Activated CD8-positive, alpha-beta T cell treated with anti-CD3 and anti-CD28 coated beads for 36 hours (primary cell): Measurements from ENCODE around the gene PTPRD. TPM values are rescaled to one million over a fixed set of nuclear protein-coding genes. Genes with fewer than 3 reads are reported as not detected.

Experiments used
- ATAC-seq: fragments of 200-7000 bp; cut with Tn5 transposase; one replicate; pipeline ENCODE4 v1.10.0; 2021; ENCODE audit warnings: mild to moderate bottlenecking, moderate library complexity
- CTCF ChIA-PET: fragments of 350-600 bp; sonication (Branson Sonifier 250); formaldehyde crosslinking; loops from one replicate; lab custom pipeline; 2021; ENCODE audit warnings: antibody characterized with exemption; lab: Charles Lee
- POLR2A ChIA-PET: fragments of 350-600 bp; sonication (Branson Sonifier 250); formaldehyde crosslinking; loops from one replicate; lab custom pipeline; 2021; ENCODE audit warnings: antibody characterized with exemption; lab: Charles Lee
- DNase-seq: peaks from one replicate; pipeline ENCODE4 v3.0.0-alpha.2; 2020
- H3K27ac Mint-ChIP-seq: one replicate; pipeline ENCODE4 v1.8.0; 2021; ENCODE audit warnings: mild to moderate bottlenecking, mixed read lengths
- H3K27me3 Mint-ChIP-seq: one replicate; pipeline ENCODE4 v1.8.0; 2021; ENCODE audit warnings: mixed read lengths
- H3K36me3 Mint-ChIP-seq: one replicate; pipeline ENCODE4 v1.8.0; 2021; ENCODE audit warnings: low read depth, mixed read lengths
- H3K4me1 Mint-ChIP-seq: one replicate; pipeline ENCODE4 v1.8.0; 2021; ENCODE audit warnings: low read depth, mixed read lengths
- H3K4me3 Mint-ChIP-seq: one replicate; pipeline ENCODE4 v1.8.0; 2021; ENCODE audit warnings: mild to moderate bottlenecking, moderate library complexity, mixed read lengths
- H3K9me3 Mint-ChIP-seq: one replicate; pipeline ENCODE4 v1.8.0; 2021; ENCODE audit warnings: mixed read lengths
- CTCF ChIP-seq: fragments of 200-600 bp; IDR thresholded peaks from one replicate; pipeline ENCODE4 v1.8.0; 2022; ENCODE audit warnings: antibody characterized with exemption, mild to moderate bottlenecking
- intact Hi-C: fragments of 100-400 bp; cut with micrococcal nuclease; formaldehyde crosslinking; loops from one replicate; pipeline ENCODE4 v1.10.0; 2022
- total RNA-seq, 2 experiments: library from RNA; stranded (reverse); gene quantifications; one replicate each; pipeline ENCODE4 v1.2.3, GENCODE V29; 2021

The PTPRD gene
- total RNA-seq, 2 experiments from 2014 or later: not detected

GRCh38 chr9:8781458-8781857, 1831.3 kb downstream of the PTPRD start:
- no peaks in the 10 kb centered on the region for H3K27me3 Mint-ChIP-seq
- ATAC-seq (no peak), DNase-seq (no peak)
- TF ChIP-seq CTCF: no peak
- intact Hi-C loops: no loop called here
- CTCF ChIA-PET: interaction anchor here (1.7 to 1.8 kb wide), 2 partner anchors 8 to 11 kb away, joined by 3 to 6 read pairs; no protein-coding TSS in a partner anchor
- no peaks in the 10 kb centered on the region for H3K36me3 Mint-ChIP-seq
- POLR2A ChIA-PET: interaction anchor here (1.3 kb wide), 1 partner anchor 32 kb away, joined by 4 read pairs; no protein-coding TSS in a partner anchor
- no peak overlapping the region for H3K4me3 Mint-ChIP-seq
- H3K9me3 Mint-ChIP-seq: no peaks in the 10 kb centered on the region
- H3K4me1 Mint-ChIP-seq: no peaks in the 10 kb centered on the region
- H3K27ac Mint-ChIP-seq: no peak overlapping the region

- CTCF ChIA-PET: interaction anchor here (0.6 to 1.7 kb wide), 2 partner anchors 10 to 15 kb away, joined by 3 read pairs; no protein-coding TSS in a partner anchor
Observed at GRCh38 chr9:8780386-8780785, 1832.4 kb downstream of the PTPRD start.

GRCh38 chr9:8779478-8779877, 1833.3 kb downstream of the PTPRD start:
- no peaks in the 10 kb centered on the region for H3K9me3 Mint-ChIP-seq
- ATAC-seq: no peak
- no peak overlapping the region for H3K4me3 Mint-ChIP-seq
- ChIA-PET POLR2A (no interaction called here), CTCF (no interaction called here)
- H3K4me1 Mint-ChIP-seq: no peaks in the 10 kb centered on the region
- H3K36me3 Mint-ChIP-seq: no peaks in the 10 kb centered on the region
- no peak for DNase-seq
- no peak for TF ChIP-seq CTCF
- intact Hi-C loops: no loop called here
- H3K27ac Mint-ChIP-seq: no peak overlapping the region
- H3K27me3 Mint-ChIP-seq: no peaks in the 10 kb centered on the region

More at GRCh38 chr9:8780386-8780785, 1832.4 kb downstream of the PTPRD start:
- no peak overlapping the region for H3K4me3 Mint-ChIP-seq
- TF ChIP-seq CTCF: no peak
- H3K27me3 Mint-ChIP-seq: no peaks in the 10 kb centered on the region
- intact Hi-C loops: no loop called here
- POLR2A ChIA-PET: no interaction called here
- no peak overlapping the region for H3K27ac Mint-ChIP-seq
- H3K36me3 Mint-ChIP-seq: no peaks in the 10 kb centered on the region
- DNase-seq (no peak), ATAC-seq (no peak)
- H3K4me1 Mint-ChIP-seq: no peaks in the 10 kb centered on the region
- no peaks in the 10 kb centered on the region for H3K9me3 Mint-ChIP-seq

GRCh38 chr9:8778356-8778755, 1834.4 kb downstream of the PTPRD start:
- H3K9me3 Mint-ChIP-seq: no peaks in the 10 kb centered on the region
- POLR2A ChIA-PET: no interaction called here

GRCh38 chr9:8772302-8772701, 1840.5 kb downstream of the PTPRD start:
- no peak overlapping the region for H3K27ac Mint-ChIP-seq
- H3K9me3 Mint-ChIP-seq: no peaks in the 10 kb centered on the region
- POLR2A ChIA-PET: no interaction called here
- intact Hi-C loops: no loop called here
- no peaks in the 10 kb centered on the region for H3K4me1 Mint-ChIP-seq
- H3K36me3 Mint-ChIP-seq: no peaks in the 10 kb centered on the region
- TF ChIP-seq CTCF: no peak
- CTCF ChIA-PET: interaction anchor here (1.5 kb wide), 1 partner anchor 9 kb away, joined by 6 read pairs; no protein-coding TSS in a partner anchor
- no peaks in the 10 kb centered on the region for H3K27me3 Mint-ChIP-seq
- no peak for ATAC-seq
- no peak for DNase-seq
- no peak overlapping the region for H3K4me3 Mint-ChIP-seq

More at GRCh38 chr9:8778356-8778755, 1834.4 kb downstream of the PTPRD start:
- CTCF ChIA-PET: no interaction called here
- Mint-ChIP-seq H3K4me3 (no peak overlapping the region), H3K27ac (no peak overlapping the region), H3K4me1 (no peaks in the 10 kb centered on the region), H3K27me3 (no peaks in the 10 kb centered on the region), H3K36me3 (no peaks in the 10 kb centered on the region)
- TF ChIP-seq CTCF: no peak
- intact Hi-C loops: no loop called here
- no peak for ATAC-seq
- DNase-seq: no peak
